ENCODE measurements around the gene RSKR. TPM values are rescaled to one million over a fixed set of nuclear protein-coding genes. Genes with fewer than 3 reads are reported as not detected.
A peak's percentile ranks its signal among the peaks of the same experiment; 100 is the strongest.
"Not testable (repeated sequence)": the region's sequence is repeated elsewhere in the genome, so short reads cannot be mapped to it uniquely, and the experiment has no call there.

Gene RSKR
- total RNA-seq, 1 donor from 2014 or later, result 37.9 TPM

DNA sequence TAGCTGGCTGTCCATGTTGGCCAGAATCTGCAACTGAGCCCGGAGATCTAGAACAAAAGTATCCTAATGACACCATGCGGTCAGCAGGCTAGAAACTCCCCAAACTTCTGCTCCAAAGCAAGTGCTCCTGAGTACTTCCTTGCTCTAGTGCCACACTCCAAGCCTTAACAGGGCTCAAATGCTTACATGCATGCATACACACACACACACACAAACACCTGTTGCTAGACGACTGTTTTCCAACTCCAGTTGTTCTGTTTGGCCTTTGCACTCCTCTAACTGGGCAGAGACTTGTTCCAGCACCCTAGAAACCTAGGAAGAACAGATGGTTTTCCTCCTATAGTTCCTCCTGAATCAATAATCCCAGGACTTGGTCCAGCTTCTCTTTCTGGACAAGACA is 29.6 kb downstream of the RSKR start:
- intact Hi-C loops (cut with micrococcal nuclease), result no loop called here
- H3K4me3 Mint-ChIP-seq (ENCODE audit: low read depth), result no peak overlapping the region
- H3K36me3 Mint-ChIP-seq (ENCODE audit: low read depth), result peaks cover 46% of the 10 kb centered on the region
- peaks cover 16% of the 10 kb centered on the region for H3K4me1 Mint-ChIP-seq (ENCODE audit: low read depth)
- H3K9me3 Mint-ChIP-seq, result no peaks in the 10 kb centered on the region
- H3K27me3 Mint-ChIP-seq (ENCODE audit: low read depth), result no peaks in the 10 kb centered on the region
- no peak overlapping the region for H3K27ac Mint-ChIP-seq
- DNase-seq (ENCODE audit: low spot score), result no peak

DNA sequence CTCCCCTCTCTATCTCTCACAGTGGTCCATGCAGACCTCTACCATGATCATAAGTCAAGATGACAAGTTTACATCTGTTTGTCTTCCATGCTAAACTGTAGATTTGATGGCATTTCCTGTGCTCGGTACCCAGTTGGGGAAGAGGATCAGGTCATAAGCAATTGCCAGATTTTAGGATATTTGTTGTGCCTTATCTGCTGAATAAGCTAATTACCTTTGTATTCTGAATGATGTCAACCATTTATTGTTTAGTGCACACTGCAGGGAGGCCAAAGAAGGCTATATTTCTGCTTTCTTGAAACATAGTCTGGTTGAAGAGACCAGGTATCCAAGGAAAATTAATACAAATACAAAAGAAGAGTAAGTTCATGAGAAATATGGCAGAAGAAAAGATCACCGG is 31.5 kb downstream of the RSKR start:
- H3K27me3 Mint-ChIP-seq (ENCODE audit: low read depth), result no peaks in the 10 kb centered on the region
- H3K4me1 Mint-ChIP-seq (ENCODE audit: low read depth), result peaks cover 26% of the 10 kb centered on the region
- intact Hi-C loops (cut with micrococcal nuclease), result no loop called here
- no peak overlapping the region for H3K27ac Mint-ChIP-seq
- peaks cover 53% of the 10 kb centered on the region for H3K36me3 Mint-ChIP-seq (ENCODE audit: low read depth)
- H3K4me3 Mint-ChIP-seq (ENCODE audit: low read depth), result no peak overlapping the region
- no peaks in the 10 kb centered on the region for H3K9me3 Mint-ChIP-seq
- DNase-seq (ENCODE audit: low spot score), result no peak

DNA sequence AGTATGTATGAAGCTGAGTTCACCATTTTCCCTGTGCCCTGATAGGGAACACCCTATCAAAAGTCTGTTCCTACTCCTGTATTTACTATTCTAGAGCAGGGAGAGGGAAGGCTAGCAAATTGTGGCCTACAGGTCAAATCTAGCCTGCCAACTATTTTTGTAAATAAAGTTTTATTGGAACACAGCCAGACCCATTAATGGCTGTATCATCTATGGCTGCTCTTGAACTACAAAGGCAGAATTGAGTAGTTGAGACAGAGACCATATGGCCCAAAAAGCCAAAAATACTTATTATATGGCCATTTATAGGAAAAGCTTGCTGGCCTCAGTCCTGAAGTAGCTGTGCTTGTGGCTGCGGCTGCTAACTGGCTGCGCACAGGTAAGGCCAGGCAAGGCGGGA is 33.0 kb downstream of the RSKR start:
- intact Hi-C loops (cut with micrococcal nuclease), result no loop called here
- Mint-ChIP-seq H3K36me3 (ENCODE audit: low read depth) (peaks cover 52% of the 10 kb centered on the region), H3K27me3 (ENCODE audit: low read depth) (no peaks in the 10 kb centered on the region), H3K4me1 (ENCODE audit: low read depth) (peaks cover 34% of the 10 kb centered on the region), H3K4me3 (ENCODE audit: low read depth) (no peak overlapping the region), H3K27ac (peak overlapping the region; percentile 75), H3K9me3 (no peaks in the 10 kb centered on the region)
- DNase-seq (ENCODE audit: low spot score), result no peak

DNA sequence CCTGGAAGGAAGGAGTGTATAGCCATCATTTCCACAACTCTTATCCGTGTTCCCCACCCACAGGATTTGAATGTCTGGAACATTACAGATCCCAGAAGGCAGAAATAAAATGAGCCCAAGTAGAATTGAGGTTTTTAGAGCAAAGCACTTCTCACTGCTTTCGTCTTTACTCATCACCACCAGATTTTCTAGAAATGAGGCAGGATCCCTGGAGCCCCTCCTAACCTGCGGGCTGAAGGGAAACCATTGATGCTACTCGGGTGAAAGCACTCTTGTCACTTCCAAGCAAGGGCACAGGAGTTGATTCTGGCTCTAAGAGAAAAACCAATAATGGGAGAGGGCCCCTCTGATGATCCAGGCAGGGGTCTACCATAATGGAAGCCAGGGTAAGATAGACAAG is 34.5 kb downstream of the RSKR start:
- H3K36me3 Mint-ChIP-seq (ENCODE audit: low read depth), result peaks cover 50% of the 10 kb centered on the region
- H3K4me1 Mint-ChIP-seq (ENCODE audit: low read depth), result peaks cover 40% of the 10 kb centered on the region
- peak overlapping the region; percentile 89 for H3K27ac Mint-ChIP-seq
- H3K4me3 Mint-ChIP-seq (ENCODE audit: low read depth), result peak overlapping the region; percentile 34
- H3K27me3 Mint-ChIP-seq (ENCODE audit: low read depth), result no peaks in the 10 kb centered on the region
- no peaks in the 10 kb centered on the region for H3K9me3 Mint-ChIP-seq
- intact Hi-C loops (cut with micrococcal nuclease), result no loop called here
- DNase-seq (ENCODE audit: low spot score), result no peak

DNA sequence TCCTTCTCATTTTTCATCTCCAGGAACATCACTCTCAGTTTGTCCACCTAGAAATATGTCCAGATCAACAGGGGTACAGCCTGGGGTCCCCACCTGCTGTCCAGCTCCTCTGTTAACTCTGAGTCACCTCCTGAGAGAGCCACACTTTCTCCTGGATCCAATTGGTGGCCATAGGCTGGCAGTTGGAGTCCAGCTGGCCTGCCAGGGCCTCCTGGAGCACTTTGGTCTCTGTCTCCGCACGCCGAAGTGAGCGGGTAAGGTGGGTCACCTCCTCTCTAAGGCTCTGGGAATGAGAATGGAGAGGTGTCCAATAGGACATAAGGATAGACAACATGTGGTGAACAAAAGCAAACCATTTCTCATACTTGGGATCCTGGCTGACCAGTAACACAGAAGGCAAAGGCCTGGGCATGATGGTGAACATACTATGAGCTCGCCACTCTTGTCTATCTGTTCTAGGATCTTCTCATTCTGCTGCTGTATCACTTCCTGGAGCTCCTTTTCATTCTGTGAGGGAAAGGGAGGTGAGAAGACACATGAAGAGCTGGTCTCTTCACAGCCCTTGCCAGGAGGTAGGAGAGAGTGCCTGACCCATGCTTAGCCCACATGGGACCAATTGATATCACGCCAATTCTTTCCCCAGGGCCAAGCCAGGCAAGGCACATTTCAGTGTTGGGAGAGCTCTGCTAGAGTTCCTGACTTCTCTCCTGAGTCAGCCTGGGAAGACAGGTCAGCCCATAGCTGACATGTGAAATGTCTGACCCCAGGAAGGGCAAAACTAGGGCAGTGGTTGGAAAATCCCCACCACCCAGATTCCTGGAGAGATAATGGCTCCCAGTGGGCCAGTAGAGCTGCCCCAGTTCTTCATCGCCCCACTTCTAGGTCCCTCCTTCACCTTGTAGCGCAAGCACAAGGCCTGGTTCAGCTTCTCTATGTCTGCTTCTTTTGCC is 35.5 kb downstream of the RSKR start:
- H3K4me3 Mint-ChIP-seq (ENCODE audit: low read depth), result peak overlapping the region; percentile 34
- peaks cover 60% of the 10 kb centered on the region for H3K36me3 Mint-ChIP-seq (ENCODE audit: low read depth)

DNA sequence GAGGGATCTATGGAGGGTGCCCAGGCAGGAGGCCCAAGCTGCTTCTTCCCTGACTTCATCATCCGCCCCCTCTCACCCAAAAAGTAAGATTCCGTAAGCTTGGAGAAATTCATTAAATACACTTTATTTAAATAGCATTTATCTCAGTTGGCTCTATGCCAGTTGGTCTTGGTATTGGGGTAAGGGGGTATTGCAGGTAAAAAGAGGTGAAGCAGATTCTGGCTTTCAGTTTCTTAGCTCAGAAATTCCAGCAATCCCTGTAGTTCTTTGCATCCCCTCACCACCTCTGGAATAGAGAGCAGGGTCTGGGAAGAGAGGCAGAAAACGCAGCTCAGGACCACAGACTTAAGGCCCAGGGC is 36.5 kb downstream of the RSKR start:
- no peaks in the 10 kb centered on the region for H3K27me3 Mint-ChIP-seq (ENCODE audit: low read depth)
- intact Hi-C loops (cut with micrococcal nuclease), result no loop called here
- no peak overlapping the region for H3K4me3 Mint-ChIP-seq (ENCODE audit: low read depth)
- no peak for DNase-seq (ENCODE audit: low spot score)
- peaks cover 69% of the 10 kb centered on the region for H3K36me3 Mint-ChIP-seq (ENCODE audit: low read depth)
- peaks cover 52% of the 10 kb centered on the region for H3K4me1 Mint-ChIP-seq (ENCODE audit: low read depth)
- peak overlapping the region; percentile 93 for H3K27ac Mint-ChIP-seq
- H3K9me3 Mint-ChIP-seq, result no peaks in the 10 kb centered on the region

More for the DNA sequence above, 35.5 kb downstream of the RSKR start:
- Mint-ChIP-seq H3K4me1 (ENCODE audit: low read depth) (peaks cover 44% of the 10 kb centered on the region), H3K27ac (peak overlapping the region; percentile 89), H3K27me3 (ENCODE audit: low read depth) (no peaks in the 10 kb centered on the region), H3K9me3 (no peaks in the 10 kb centered on the region)
- DNase-seq (ENCODE audit: low spot score), result no peak
- intact Hi-C loops (cut with micrococcal nuclease), result no loop called here

DNA sequence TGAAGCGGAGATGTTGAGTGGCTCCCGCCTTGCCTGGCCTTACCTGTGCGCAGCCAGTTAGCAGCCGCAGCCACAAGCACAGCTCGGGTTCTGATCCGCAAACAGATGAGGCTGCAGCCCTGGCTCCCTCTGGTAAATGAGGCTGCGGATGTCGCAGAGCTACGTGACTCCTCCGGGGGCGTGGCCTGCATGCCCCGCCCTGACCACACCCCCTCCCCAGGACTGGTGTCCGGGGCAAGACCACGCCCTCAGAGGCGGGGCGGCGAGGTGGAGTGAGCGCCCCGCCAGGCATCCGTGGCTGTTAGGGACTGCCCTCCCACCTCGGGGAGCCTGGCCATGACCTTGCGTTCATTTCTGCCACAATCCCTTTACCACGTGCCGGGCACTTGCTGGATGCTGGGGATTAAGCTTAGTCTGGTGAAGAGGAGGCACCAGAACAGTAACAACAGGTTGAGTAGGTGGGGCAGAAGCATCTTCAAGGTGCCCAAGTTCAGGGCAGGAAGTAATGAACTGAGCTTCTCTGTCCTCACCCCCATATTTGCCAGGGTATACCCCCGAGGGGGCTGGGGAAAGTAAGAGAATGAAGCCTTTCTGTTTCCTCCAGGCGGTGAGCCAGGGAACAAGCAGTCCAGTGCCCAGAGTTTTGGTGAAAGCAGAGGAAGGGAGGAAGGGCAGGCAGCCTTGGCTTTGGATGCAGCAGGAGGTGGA is 37.1 kb downstream of the RSKR start, which contains the start of gene ALDOC:
Gene ALDOC, minus strand, starts transcription at position 138 of the 708 bp plus-strand sequence. CDS start 1,363 bp downstream, outside the sequence.
- no peaks in the 10 kb centered on the region for H3K9me3 Mint-ChIP-seq
- H3K4me1 Mint-ChIP-seq (ENCODE audit: low read depth), result peaks cover 57% of the 10 kb centered on the region
- H3K27me3 Mint-ChIP-seq (ENCODE audit: low read depth), result no peaks in the 10 kb centered on the region
- intact Hi-C loops (cut with micrococcal nuclease), result loop anchor here (1.0 kb wide), 1 partner anchor 21 kb away; no protein-coding TSS in a partner anchor
- peak; percentile 97 for DNase-seq (ENCODE audit: low spot score)
- peak within 1 kb of the TSS; percentile 93 for H3K27ac Mint-ChIP-seq
- H3K36me3 Mint-ChIP-seq (ENCODE audit: low read depth), result peaks cover 69% of the 10 kb centered on the region
- H3K4me3 Mint-ChIP-seq (ENCODE audit: low read depth), result peak within 1 kb of the TSS; percentile 91

DNA sequence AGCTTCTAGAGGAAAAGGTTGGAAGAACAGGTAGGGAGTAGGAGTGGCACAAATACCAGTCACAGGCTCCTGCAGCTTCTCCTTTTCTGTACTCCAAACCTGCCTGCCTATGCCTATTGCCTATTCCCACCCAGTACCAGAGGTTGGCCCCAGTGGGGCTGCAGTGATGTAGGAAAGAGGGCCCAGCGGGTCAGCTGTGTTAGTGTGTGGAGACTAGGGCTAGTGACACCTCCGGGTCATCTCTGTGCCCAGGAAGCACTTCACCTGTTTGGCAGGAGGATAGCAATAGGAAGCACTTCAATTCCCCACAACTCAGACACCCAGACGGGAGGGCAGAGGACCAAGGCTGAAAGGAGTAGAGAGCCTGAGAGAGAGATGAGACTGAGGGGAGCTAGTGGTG is 38.0 kb downstream of the RSKR start:
- H3K27me3 Mint-ChIP-seq (ENCODE audit: low read depth); H3K9me3 Mint-ChIP-seq; DNase-seq (ENCODE audit: low spot score): not testable (repeated sequence)
- intact Hi-C loops (cut with micrococcal nuclease), result loop anchor here (1.0 kb wide), 1 partner anchor 22 kb away; no protein-coding TSS in a partner anchor
- H3K4me3 Mint-ChIP-seq (ENCODE audit: low read depth), result peak overlapping the region; percentile 91
- H3K4me1 Mint-ChIP-seq (ENCODE audit: low read depth), result peaks cover 61% of the 10 kb centered on the region
- H3K36me3 Mint-ChIP-seq (ENCODE audit: low read depth), result peaks cover 69% of the 10 kb centered on the region
- peak overlapping the region; percentile 93 for H3K27ac Mint-ChIP-seq

DNA sequence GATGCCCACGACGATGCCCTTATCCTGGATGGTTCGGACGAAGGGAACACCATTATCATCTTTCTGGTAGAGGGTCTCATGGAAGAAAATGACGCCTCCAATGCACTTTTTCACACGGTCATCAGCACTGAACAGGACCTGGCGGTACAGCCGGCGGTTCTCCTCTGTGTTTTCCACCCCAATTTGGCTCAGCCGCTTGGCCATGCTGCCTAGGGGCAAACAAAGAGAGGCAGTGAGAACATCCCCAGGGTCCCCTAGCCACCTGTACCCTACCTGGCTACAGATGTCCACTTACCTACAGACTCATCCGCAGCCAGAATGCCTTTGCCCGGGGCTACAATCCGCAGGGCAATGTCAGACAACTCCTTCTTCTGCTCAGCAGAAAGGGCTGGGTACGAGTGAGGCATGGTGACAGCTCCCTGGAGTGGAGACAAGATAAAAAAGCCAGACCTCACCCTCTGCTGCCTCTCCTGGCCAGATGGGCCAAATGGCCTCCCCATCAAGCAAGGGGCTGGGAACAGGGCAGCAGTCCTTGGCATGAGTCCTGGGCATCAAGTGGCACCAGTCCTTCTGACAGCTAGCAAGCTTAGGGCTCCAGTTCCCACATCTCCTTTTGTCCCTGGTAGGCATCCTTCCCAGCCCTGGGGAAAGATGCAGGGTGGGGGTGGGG is 38.7 kb downstream of the RSKR start:
- H3K27me3 Mint-ChIP-seq (ENCODE audit: low read depth), result no peaks in the 10 kb centered on the region
- DNase-seq (ENCODE audit: low spot score), result no peak
- intact Hi-C loops (cut with micrococcal nuclease), result no loop called here
- H3K36me3 Mint-ChIP-seq (ENCODE audit: low read depth), result peaks cover 67% of the 10 kb centered on the region
- H3K4me1 Mint-ChIP-seq (ENCODE audit: low read depth), result peaks cover 58% of the 10 kb centered on the region
- peak overlapping the region; percentile 91 for H3K4me3 Mint-ChIP-seq (ENCODE audit: low read depth)
- no peak overlapping the region for H3K27ac Mint-ChIP-seq
- no peaks in the 10 kb centered on the region for H3K9me3 Mint-ChIP-seq

DNA sequence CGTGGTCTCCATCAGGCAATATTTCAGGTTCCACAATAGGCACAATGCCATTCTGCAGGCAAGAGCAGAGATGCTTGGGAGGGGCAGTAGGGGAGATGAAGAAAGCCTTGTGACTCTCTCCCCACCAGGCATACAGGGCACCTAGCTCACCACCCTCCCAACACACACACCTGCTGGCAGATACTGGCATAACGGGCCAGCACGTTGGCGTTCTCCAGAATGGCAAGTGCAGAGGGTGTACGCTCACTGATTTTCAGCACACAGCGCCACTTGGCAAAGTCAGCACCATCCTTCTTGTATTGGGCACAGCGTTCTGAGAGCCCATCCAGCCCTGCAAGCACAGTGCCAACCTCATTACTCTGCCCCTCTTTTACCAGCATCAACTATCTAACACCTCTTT is 39.5 kb downstream of the RSKR start:
- intact Hi-C loops (cut with micrococcal nuclease), result no loop called here
- DNase-seq (ENCODE audit: low spot score), result no peak
- H3K4me1 Mint-ChIP-seq (ENCODE audit: low read depth), result peaks cover 56% of the 10 kb centered on the region
- H3K27me3 Mint-ChIP-seq (ENCODE audit: low read depth), result no peaks in the 10 kb centered on the region
- H3K36me3 Mint-ChIP-seq (ENCODE audit: low read depth), result peaks cover 67% of the 10 kb centered on the region
- peak overlapping the region; percentile 11 for H3K4me3 Mint-ChIP-seq (ENCODE audit: low read depth)
- H3K9me3 Mint-ChIP-seq, result no peaks in the 10 kb centered on the region
- no peak overlapping the region for H3K27ac Mint-ChIP-seq

DNA sequence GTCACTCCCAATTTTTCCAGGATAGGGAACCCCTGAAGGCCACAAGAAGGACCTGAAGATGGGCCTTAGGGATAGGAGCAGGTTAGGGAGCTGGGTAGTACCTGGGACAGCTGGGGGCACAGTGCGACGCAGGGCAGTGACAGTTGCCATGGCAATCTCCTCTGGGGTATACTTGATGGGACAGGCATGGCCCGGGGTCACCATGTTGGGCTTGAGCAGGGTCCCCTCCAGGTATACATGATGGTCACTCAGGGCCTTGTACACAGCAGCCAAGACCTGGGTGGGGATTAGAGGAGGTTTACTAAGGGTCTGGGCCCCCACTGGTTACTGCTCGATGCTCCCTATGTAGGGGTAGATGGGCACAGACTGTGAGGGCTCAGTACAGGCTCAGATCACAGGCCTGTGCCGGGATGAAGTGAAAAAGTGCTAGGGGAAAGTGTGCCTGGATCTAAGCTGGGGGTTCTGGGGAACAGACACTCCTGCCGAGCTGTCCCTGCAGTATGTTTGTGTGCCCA is 40.0 kb downstream of the RSKR start:
- peaks cover 64% of the 10 kb centered on the region for H3K36me3 Mint-ChIP-seq (ENCODE audit: low read depth)
- intact Hi-C loops (cut with micrococcal nuclease), result no loop called here
- H3K9me3 Mint-ChIP-seq, result no peaks in the 10 kb centered on the region
- no peaks in the 10 kb centered on the region for H3K27me3 Mint-ChIP-seq (ENCODE audit: low read depth)
- peak overlapping the region; percentile 11 for H3K4me3 Mint-ChIP-seq (ENCODE audit: low read depth)
- peaks cover 53% of the 10 kb centered on the region for H3K4me1 Mint-ChIP-seq (ENCODE audit: low read depth)
- no peak for DNase-seq (ENCODE audit: low spot score)
- H3K27ac Mint-ChIP-seq, result no peak overlapping the region

DNA sequence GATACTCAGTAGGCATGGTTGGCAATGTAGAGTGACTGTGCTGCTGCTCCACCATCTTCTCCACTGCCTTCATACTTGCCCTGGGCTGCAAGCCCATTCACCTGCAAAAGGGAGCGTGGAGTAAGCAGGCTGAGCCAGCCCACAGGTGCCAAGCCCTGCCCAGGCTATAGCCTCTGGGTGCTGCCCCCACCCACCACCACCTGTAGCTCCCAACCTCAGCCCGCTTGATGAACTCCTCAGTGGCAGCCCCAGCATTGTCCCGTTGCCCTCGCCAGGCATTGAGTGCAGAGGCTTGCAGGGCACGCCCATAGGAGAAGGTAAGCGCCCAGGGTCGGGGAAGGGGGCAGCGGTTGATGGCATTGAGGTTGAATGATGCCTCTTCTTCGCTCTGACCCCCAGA is 40.5 kb downstream of the RSKR start:
- intact Hi-C loops (cut with micrococcal nuclease), result no loop called here
- no peak overlapping the region for H3K27ac Mint-ChIP-seq
- no peak for DNase-seq (ENCODE audit: low spot score)
- H3K4me3 Mint-ChIP-seq (ENCODE audit: low read depth), result no peak overlapping the region
- H3K36me3 Mint-ChIP-seq (ENCODE audit: low read depth), result peaks cover 61% of the 10 kb centered on the region
- H3K27me3 Mint-ChIP-seq (ENCODE audit: low read depth), result no peaks in the 10 kb centered on the region
- peaks cover 48% of the 10 kb centered on the region for H3K4me1 Mint-ChIP-seq (ENCODE audit: low read depth)
- no peaks in the 10 kb centered on the region for H3K9me3 Mint-ChIP-seq
